ENCODE measurements around the gene INSM1. TPM values are rescaled to one million over a fixed set of nuclear protein-coding genes. Genes with fewer than 3 reads are reported as not detected.

The INSM1 gene
- total RNA-seq, 1 experiment from 2014 or later, result not detected

DNA sequence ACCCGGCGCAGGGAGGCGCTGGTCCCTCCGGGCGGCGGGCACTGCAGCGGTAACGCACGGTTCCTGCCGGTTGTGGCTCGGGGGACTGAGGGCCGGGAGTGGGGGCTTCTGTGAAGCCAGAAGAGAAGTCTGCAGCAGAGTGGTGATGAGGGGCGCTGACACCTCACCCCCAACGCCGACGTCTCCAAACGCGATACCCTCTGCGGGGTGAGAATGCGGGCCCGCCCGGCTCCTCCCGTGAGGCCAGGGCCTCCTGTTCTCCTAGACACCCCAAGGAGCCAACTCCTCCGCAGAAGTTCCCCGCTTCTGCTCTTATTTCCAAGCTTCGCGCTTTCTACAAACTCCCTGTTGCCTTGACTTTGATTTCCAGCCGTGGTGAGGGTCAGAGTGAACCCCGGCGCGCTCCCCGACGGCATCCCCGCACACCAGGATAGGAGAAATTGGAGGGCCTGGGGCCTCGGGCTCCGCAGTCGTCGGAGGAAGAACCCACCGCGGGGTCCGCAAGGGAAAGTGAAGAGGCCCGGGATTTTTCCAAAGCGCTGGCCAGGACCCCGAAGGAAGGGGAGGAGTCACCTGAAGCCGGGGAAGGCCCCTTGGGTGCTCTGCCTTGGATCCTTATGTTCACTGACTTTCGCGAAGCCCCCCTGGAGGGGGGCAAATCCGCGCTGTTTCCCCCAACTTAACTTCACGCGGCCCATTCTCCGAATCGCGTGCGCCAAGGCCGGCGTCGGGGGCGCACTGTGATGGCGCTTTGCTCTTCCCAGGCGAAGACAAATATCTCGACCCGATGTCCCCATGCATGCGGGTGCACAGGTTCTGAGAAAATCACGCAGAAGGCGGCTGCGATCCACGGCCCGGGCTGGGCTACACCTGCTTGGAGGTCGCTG is 3.1 kb upstream of the INSM1 start:
- H3K4me2 ChIP-seq, result no peak overlapping the region
- ChIA-PET POLR2A (ENCODE audit: unreplicated experiment) (no interaction called here), CTCF (no interaction called here)
- intact Hi-C loops (cut with micrococcal nuclease; ENCODE audit: unreplicated experiment), result no loop called here
- no peak for DNase-seq
- H2AFZ ChIP-seq, result no peak overlapping the region
- H3K27ac ChIP-seq, result no peak overlapping the region
- H3K27me3 ChIP-seq (ENCODE audit: insufficient read depth, low read depth), result peaks cover 12% of the 10 kb centered on the region
- no peaks in the 10 kb centered on the region for H4K20me1 ChIP-seq (ENCODE audit: insufficient read depth)
- no peaks in the 10 kb centered on the region for H3K36me3 ChIP-seq (ENCODE audit: low read depth)
- H3K4me3 ChIP-seq, result no peak overlapping the region
- H3F3A ChIP-seq (ENCODE audit: insufficient read depth, low read depth), result no peaks in the 10 kb centered on the region
- H3K4me1 ChIP-seq (replicated peaks; ENCODE audit: insufficient read depth), result no peaks in the 10 kb centered on the region
- BruUV-seq (replicated peaks), result no TSS peak
- no peaks in the 10 kb centered on the region for H3K79me2 ChIP-seq (ENCODE audit: low read depth)
- TF ChIP-seq EZH2 (IDR thresholded peaks at IDR 0.05; ENCODE audit: low read depth), result no peak
- TF ChIP-seq, protein P1, sequence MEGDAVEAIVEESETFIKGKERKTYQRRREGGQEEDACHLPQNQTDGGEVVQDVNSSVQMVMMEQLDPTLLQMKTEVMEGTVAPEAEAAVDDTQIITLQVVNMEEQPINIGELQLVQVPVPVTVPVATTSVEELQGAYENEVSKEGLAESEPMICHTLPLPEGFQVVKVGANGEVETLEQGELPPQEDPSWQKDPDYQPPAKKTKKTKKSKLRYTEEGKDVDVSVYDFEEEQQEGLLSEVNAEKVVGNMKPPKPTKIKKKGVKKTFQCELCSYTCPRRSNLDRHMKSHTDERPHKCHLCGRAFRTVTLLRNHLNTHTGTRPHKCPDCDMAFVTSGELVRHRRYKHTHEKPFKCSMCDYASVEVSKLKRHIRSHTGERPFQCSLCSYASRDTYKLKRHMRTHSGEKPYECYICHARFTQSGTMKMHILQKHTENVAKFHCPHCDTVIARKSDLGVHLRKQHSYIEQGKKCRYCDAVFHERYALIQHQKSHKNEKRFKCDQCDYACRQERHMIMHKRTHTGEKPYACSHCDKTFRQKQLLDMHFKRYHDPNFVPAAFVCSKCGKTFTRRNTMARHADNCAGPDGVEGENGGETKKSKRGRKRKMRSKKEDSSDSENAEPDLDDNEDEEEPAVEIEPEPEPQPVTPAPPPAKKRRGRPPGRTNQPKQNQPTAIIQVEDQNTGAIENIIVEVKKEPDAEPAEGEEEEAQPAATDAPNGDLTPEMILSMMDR (conservative IDR thresholded peaks at IDR 0.05), result no peak
- no peaks in the 10 kb centered on the region for H3K9me2 ChIP-seq (ENCODE audit: insufficient read depth)
- no peaks in the 10 kb centered on the region for H3K9me3 ChIP-seq (ENCODE audit: insufficient read depth, low read depth)

DNA sequence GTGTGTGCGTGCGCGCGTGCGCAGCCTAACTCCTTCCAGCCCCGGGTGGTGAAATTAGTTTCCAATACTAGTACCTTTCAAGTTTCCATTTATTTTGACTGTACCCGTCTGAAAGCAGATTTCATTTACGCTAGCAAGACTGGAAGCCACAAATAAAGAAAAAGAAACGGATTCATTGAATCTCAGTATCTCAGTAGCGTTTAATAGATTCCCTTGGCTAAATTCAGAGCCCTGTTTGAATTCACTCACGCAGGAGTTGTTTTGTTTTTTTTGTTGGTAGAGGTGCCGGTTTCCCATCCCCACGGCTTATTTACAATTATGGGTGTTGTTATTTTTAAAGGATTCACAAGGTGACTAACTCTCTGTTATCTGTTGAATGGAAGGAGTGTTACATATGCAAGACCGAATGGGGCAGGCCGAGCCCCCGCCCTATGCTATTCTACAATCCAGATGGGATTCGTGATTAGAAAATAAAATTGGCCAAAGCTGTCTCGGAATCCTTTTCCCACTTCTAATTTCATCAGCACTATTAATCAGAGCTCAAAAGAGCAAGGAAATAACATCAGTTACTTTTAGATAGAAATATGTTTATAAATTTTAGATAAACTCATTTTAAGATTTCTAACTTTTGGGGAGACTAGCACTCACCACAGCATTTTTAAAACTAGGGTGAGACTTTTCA is 2.3 kb upstream of the INSM1 start:
- no peaks in the 10 kb centered on the region for H3K36me3 ChIP-seq (ENCODE audit: low read depth)
- ChIA-PET CTCF (interaction anchor here (0.7 kb wide), 1 partner anchor 736 kb away, joined by 4 read pairs; no protein-coding TSS in a partner anchor), POLR2A (ENCODE audit: unreplicated experiment) (no interaction called here)
- no peaks in the 10 kb centered on the region for H3K79me2 ChIP-seq (ENCODE audit: low read depth)
- no peaks in the 10 kb centered on the region for H3K9me2 ChIP-seq (ENCODE audit: insufficient read depth)
- no peaks in the 10 kb centered on the region for H3K4me1 ChIP-seq (replicated peaks; ENCODE audit: insufficient read depth)
- H3K4me3 ChIP-seq, result no peak overlapping the region
- H3K9me3 ChIP-seq (ENCODE audit: insufficient read depth, low read depth), result no peaks in the 10 kb centered on the region
- no peak for DNase-seq
- no peaks in the 10 kb centered on the region for H4K20me1 ChIP-seq (ENCODE audit: insufficient read depth)
- H3K27ac ChIP-seq, result no peak overlapping the region
- no peak overlapping the region for H2AFZ ChIP-seq
- BruUV-seq (replicated peaks), result no TSS peak
- intact Hi-C loops (cut with micrococcal nuclease; ENCODE audit: unreplicated experiment), result no loop called here
- peaks cover 12% of the 10 kb centered on the region for H3K27me3 ChIP-seq (ENCODE audit: insufficient read depth, low read depth)
- H3K4me2 ChIP-seq, result no peak overlapping the region
- TF ChIP-seq EZH2 (IDR thresholded peaks at IDR 0.05; ENCODE audit: low read depth), result no peak
- TF ChIP-seq, protein P1 (conservative IDR thresholded peaks at IDR 0.05), result no peak
- no peaks in the 10 kb centered on the region for H3F3A ChIP-seq (ENCODE audit: insufficient read depth, low read depth)

DNA sequence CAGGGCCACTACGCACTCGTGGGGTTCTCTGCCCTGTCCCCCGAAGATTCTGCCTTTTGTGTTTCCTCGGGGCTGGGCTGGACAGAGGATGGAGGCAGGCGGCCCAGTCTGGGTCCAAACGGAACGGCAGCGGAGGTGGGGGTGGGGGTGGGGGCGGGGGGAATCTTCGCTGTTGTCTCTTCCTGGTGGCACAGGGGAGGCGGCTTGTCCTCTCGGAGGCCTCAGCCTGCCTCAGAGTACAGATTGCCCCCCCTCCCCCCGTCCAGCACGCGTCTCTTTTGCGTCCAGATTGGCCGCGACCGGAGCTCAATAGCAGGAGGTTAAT is 1.4 kb upstream of the INSM1 start:
- DNase-seq, result no peak
- ChIA-PET CTCF (no interaction called here), POLR2A (ENCODE audit: unreplicated experiment) (no interaction called here)
- BruUV-seq (replicated peaks), result no TSS peak
- Histone ChIP-seq H3K9me3 (ENCODE audit: insufficient read depth, low read depth) (no peaks in the 10 kb centered on the region), H3K4me2 (no peak overlapping the region), H3K9me2 (ENCODE audit: insufficient read depth) (no peaks in the 10 kb centered on the region), H3K4me1 (replicated peaks; ENCODE audit: insufficient read depth) (no peaks in the 10 kb centered on the region), H3K4me3 (no peak overlapping the region), H3K27ac (no peak overlapping the region), H3K36me3 (ENCODE audit: low read depth) (no peaks in the 10 kb centered on the region), H3F3A (ENCODE audit: insufficient read depth, low read depth) (no peaks in the 10 kb centered on the region), H3K27me3 (ENCODE audit: insufficient read depth, low read depth) (peaks cover 11% of the 10 kb centered on the region), H2AFZ (no peak overlapping the region), H4K20me1 (ENCODE audit: insufficient read depth) (no peaks in the 10 kb centered on the region), H3K79me2 (ENCODE audit: low read depth) (no peaks in the 10 kb centered on the region)
- intact Hi-C loops (cut with micrococcal nuclease; ENCODE audit: unreplicated experiment), result no loop called here
- no peak for TF ChIP-seq EZH2 (IDR thresholded peaks at IDR 0.05; ENCODE audit: low read depth)
- TF ChIP-seq, protein P1 (conservative IDR thresholded peaks at IDR 0.05), result no peak
